Kidney capillary endothelial cell (primary cell): ENCODE results near the gene DDX28.

Experiments used
- DNase-seq: peaks from one replicate; pipeline ENCODE4 v3.0.0-alpha.2; 2018; ENCODE audit warnings: low spot score

Gene DDX28, protein sequence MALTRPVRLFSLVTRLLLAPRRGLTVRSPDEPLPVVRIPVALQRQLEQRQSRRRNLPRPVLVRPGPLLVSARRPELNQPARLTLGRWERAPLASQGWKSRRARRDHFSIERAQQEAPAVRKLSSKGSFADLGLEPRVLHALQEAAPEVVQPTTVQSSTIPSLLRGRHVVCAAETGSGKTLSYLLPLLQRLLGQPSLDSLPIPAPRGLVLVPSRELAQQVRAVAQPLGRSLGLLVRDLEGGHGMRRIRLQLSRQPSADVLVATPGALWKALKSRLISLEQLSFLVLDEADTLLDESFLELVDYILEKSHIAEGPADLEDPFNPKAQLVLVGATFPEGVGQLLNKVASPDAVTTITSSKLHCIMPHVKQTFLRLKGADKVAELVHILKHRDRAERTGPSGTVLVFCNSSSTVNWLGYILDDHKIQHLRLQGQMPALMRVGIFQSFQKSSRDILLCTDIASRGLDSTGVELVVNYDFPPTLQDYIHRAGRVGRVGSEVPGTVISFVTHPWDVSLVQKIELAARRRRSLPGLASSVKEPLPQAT

DNA sequence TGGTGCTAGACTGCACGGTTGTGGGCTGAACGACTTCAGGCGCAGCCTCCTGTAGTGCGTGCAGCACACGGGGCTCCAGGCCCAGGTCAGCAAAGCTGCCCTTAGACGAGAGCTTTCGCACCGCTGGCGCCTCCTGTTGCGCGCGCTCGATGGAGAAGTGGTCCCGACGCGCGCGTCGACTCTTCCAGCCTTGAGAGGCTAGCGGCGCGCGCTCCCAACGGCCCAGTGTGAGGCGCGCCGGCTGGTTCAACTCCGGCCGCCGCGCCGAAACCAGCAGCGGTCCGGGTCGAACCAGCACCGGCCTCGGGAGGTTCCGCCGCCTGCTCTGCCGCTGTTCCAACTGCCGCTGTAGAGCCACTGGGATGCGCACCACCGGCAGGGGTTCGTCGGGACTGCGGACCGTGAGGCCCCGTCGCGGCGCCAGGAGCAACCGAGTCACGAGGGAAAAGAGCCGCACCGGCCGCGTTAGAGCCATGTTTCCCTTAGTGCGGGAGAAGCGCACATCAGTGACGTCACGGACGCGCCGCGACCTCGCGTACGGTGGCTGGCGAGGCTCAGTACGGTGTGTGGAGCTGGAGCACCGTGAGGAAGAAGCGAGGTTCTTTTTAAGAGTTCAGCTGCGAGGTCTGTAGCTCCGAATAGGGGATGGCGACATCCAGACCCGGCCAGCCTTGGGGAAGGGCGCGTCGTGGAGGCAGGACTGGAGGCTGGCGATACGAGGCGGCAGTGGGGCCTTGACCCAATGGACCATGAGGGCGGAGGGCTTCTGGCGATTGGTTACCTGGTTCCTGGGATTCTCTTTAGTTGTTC is at the start of gene DDX28, which contains the start of gene DUS2:
Gene DDX28, minus strand, starts transcription at position 505 of the 810 bp plus-strand sequence. Its CDS starts 30 bp downstream, at position 475.
Gene DUS2, plus strand, starts transcription at position 557 of the 810 bp plus-strand sequence. CDS start 14,740 bp downstream, outside the sequence.
- peak; percentile 83 for DNase-seq

DNA sequence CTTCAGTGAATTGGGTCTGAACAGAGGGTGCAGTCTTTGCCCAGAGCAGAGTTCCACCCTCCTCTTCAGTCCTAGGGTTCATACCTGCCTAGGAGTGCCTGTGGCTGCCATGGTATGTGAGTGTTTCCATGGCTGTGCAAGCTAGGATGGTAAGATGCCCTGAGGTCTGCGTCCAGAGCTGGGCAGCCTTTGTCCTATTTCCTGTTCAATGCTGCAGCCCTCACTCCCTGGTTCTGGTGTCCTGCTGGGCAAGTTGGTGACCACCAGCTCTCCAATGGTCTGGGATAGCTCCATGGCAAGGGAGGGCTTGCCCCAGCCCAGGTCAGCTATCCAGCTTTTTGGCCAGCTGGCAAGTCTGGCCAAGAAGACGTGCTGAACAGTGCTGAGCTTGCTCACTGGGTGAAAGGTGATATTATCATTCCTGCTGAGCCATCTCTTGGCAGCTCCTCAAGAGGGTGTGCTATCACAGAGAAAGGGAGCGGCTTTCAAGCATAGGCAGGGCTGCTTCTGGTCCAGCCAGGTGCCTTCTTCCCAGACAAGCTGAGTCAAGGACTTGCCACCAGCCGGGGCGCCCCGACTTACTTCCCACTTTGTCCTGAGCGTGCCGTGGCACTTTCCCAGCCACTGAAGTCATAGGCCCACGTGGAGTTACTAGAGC is 49.1 kb upstream of the DDX28 start:
- DNase-seq = no peak

DNA sequence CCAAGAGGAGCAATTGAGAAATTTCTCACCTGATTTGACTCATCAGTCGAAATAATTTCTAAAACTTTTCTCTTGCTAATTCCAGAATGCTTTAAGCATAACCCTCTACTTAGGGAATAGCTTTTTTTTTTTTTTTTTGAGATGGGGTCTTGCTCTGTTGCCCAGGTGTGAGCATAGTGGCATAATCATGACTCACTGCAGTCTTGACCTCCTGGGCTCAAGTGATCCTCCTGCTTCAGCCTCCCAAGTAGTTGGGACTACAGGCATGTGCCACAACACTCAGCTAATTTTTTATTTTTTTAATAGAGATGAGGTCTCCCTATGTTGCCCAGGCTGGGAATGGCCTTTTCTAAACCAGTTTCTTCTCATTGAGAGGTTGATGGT is 48.5 kb upstream of the DDX28 start:
- DNase-seq = no peak

DNA sequence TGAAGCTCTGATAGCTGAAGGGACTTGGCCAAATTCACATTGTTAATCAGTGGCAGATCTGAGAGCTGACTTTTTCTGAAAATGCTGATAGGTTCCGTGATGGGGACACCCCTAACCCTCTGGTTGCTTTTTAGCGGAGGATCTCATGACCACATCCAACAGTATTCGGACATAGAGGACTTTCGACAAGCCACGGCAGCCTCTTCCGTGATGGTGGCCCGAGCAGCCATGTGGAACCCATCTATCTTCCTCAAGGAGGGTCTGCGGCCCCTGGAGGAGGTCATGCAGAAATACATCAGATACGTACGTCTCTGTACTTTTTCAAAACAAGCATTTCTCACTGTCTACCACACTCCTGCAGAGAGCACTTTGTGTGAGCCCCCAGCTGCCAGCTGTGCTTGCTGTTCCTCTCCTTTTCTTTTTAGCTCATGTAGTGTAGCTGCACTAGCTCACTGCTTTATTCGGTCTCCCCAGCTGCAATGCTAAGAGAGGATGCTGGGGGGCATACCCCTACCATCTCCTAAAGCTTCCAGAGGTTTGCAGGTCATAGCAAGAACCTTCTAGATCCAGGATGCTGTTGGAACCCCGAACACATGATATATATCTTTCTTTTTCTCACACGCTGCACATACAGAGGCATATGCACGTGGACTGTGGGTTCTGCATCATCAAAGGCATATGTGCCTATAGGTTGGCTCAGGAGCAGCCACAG is 47.9 kb upstream of the DDX28 start:
- DNase-seq = no peak

DNA sequence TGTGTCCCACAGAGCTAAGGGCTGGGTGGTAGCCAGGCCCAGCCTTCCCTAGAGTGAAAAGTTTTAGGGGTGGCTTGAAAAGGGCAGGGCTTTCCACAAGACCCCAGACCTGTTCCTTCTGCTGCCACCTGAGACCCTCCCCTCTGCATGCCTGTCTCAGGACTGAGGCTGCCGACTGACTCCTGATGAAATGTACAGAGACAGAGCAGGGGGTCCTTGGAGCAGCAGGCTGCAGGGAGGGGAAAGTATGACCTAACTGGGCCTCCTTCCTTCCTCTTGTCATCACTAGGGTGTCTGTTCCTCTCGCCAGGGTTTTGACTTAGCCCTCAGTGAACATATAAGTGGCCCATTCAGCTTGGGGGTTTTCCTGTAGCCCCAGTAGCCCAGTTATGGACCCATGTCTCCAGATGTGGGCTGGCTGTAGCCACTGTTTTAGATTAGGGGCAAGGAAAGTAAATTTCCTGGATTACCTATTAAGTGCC is 47.3 kb upstream of the DDX28 start:
- no peak for DNase-seq

DNA sequence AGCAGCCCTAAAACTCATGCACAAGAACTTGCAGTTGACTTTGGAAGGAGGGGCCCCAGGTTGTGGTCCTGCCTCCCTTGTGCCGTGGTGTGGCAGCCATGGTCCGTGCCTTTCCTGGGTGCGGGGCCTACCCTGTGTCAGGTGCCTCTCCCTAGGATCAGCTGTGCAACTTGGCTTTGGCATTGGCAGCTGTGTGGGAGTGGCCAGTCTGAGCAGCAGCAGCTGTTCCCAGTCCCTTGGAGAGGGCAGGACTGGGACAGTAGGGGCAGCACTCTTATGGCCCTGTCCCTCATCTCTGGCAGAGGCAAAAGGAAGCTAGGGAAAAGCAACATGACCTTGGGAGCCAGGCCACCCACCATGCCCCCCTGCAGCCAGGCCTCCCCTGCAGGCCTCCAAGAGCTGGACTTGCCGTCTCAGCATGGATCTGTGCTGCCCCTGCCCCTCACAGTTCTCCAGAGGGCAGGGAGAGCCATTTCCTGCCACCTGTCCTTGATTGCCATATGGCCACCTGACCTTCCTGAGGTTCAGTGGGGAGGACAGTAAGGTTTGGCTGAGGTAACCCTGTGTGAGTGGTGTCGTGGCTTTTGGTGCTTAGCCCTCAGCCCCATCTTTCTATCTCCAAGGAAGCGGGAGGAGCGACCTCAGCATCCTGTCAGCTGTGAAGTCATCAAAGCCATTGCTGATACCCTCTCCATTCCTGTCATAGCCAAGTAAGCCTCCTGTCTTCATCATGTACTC is 46.6 kb upstream of the DDX28 start:
- DNase-seq = no peak

DNA sequence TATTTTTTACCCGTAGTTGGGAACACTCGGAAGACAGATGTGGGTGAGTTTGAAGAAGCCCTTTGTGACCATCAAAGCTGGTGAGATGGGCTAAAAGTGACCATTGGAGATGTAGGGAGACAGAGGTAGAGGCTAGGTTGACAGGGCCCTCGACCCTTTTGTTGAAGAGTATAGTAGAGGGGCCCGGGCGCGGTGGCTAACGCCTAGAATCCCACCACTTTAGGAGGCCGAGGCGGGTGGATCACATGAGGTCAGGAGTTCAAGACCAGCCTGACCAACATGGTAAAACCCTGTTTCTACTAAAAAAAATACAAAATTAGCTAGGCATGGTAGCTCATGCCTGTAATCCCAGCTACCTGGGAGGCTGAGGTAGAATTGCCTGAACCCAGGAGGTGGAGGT is 45.9 kb upstream of the DDX28 start:
- no peak for DNase-seq

DNA sequence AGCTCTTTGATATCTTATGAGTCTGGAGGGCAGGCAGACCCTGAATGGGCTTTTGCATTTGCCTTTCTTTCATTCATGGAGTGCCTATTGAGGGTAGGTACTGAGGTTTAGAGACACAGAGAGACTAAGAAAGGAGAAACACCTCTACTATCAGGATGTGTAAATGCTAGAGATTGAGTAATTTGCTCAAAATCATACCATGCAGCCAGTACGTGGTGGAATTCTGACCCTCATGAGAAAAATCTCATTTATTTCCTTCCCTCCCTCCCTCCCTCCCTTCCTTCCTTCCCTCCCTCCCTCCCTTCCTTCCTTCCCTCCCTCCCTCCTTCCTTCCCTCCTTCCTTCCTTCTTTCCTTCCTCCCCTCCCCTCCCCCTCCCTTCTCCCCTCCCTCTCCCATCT is 43.7 kb upstream of the DDX28 start:
- no peak for DNase-seq

DNA sequence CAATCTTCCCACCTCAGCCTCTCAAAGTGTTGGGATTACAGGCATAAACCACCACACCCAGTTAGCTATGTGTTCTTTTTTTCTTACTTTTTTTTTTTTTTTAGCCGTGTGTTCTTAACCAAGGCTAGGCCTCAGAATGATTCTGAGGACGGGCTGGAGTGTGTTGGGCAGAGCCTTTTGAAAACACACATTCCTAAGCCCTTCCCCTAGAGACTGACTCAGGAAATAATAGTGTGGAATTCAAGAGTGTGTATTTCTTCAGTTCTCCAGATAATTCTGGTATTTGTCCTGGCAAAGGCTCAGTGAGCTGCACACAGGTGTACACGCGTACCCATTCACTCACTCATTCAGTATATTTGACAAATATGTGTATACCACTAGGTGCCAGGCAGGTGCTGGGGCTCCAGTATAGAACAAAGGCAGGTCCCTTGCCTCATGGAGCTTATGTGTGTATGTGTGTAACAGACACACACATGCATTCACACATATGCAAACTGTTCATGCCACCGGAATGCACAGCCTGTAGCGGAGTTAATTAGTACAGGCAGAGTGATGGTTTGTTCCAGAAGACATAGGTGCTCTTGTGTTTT is 42.8 kb upstream of the DDX28 start:
- DNase-seq = no peak

DNA sequence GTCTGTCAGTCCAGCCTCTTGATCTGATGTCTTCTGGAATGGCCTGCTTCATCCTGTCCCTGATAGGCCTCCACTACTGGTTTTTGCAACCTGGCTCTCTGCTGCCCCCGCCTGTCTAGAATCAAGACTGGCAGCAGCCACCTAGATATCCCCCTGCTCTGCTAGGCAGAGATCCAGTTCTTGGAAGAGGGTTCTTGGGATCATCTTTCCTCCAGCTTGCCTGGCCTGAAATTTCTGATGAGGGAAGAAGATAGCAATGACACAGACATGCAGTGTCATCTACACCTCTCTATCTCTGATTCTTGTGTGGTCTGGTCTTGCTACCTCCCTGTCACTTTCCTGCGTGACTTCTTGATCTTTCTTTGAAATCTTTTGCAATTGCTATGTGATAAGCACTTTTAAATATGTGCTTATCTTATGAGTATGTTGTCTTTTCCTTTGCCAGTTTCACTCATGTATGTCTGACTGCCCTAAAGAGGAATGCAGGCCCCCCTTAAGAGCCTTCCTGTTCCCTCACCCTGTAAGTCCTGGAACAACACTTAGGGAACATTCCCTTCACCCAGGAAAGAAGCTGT is 41.8 kb upstream of the DDX28 start:
- peak; percentile 59 for DNase-seq

DNA sequence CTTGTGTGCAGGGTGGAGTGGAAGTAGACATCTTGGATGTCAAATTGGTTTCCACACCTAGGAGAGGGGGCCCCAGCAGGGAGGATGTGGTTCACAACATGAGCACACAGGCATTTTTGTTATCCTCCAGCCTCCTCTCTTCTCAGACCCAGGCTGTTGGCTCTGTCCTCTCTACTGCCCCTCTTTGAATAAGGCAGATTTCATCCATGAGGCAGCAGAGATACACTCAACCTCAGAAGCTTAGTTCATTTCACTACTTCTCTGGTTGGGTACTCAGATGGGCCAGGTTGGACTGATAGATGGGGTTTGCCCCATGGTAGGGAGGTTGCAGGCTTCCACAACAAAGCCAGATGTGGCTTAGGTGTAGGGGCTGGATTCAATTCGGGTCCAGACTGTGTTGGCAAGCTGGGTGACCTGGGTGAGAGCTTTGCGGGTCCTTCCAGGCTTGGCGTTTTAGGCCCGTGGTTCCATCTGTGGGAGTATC is 39.9 kb upstream of the DDX28 start:
- DNase-seq = no peak

DNA sequence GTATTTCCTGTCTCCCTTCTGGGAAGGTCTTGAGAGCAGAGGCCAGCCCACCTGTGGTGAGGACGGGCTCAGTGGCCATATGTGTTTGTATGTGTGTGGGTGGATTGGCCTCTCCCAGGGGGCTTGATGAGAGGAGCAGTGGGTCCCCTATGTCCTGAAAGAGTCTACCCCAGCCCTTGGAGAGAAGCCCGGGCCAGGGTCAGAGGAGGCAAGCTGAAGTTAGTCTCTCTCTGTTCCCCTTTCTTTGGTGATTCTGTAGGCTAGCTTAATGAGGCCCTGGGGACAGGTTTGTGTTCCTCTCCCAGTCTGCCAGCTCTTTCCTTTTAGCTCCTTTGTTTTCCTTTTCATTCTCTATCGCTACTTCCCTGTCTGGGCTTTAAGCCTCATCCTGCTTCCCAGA is 38.4 kb upstream of the DDX28 start:
- DNase-seq = no peak

DNA sequence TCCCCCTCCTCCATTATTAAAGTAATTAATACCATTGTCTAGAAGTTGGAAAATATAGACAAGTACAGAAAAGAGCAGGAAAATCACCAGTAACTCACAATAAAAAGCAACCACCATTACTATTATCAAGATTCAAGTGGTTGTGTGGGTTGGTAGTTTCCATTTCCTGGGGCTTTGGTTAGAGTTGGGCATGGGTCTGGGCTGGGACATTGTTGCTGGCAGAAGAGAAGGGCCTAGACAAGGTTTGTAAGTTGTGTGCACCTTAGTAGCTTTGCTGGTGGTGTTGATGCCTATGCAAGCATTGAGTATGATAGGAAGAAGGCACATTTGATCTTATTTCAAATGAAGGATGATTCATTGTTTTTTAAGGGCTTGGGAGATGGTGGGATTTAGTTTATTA is 36.8 kb upstream of the DDX28 start:
- DNase-seq = no peak

DNA sequence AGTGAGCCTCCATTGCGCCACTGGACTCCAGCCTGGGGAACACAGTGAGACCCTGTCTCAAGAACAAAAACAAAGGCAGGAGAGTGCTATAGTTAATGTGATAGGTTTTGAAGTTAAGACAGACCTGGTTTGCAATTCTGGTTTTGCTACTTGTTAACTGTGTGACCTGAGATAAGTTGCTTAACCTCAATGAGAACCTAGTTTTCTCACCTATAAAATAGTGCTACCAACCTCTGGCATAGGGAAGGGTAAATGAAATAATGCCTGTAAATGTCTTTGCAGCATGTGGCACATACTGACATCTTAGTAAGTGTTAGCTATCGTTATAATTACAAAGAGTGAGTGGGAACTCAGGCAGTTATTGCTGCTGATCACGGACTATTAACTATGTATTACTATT is 32.4 kb upstream of the DDX28 start:
- no peak for DNase-seq

DNA sequence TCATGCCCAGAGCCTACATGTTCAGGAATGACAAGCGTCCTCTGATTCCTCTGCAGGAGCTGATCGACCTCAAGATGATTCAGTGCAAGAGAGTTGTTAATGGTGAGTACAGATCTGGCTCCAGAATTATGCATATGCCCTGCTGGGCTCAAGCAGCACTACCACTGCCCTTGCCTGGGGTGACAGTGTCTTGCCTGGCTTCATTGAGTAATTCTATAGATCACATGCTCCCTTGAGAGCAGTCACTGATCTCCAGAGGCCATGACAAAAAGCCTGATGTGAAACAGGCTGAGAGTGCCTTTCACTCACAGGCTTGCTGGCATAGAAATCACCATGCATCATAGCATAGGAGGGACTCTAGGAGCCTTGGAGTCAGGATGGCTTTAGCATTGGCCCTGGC is 26.4 kb upstream of the DDX28 start:
- no peak for DNase-seq

DNA sequence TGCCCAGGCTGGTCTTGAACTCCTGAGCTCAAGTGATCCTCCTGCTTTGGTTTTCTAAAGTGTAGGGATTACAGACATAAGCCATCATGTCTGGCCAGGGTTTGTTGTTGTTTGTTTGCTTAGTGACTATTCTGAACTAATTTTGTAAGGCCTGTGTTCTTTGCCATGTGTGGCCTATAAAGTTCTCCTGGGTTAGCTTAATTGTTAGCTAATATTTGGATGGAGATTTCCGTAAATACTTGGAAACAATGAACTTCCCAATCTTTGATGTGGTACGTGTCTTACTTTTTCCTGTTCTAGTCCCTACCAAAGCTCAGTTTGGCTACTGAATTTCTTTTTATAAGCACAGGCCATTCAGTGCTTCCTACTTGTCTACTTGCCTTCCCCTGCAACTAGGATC is 25.0 kb upstream of the DDX28 start:
- DNase-seq = no peak

DNA sequence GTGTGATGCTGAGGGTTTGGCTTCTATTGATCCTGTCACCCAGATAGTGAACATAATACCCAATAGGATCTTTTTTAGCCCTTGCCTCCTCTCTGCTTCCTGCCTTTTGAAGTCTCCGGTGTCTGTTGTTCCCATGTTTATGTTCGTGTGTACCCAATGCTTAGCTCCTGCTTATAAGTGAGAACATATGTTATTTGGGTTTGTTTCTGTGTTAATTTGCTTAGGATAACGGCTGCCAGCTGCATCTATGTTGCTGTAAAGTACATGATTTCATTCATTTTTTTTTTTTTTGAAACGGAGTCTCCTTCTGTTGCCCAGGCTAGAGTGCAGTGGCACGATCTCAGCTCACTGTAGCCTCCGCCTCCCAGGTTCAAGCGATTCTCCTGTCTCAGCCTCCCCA is 23.1 kb upstream of the DDX28 start:
- no peak for DNase-seq

DNA sequence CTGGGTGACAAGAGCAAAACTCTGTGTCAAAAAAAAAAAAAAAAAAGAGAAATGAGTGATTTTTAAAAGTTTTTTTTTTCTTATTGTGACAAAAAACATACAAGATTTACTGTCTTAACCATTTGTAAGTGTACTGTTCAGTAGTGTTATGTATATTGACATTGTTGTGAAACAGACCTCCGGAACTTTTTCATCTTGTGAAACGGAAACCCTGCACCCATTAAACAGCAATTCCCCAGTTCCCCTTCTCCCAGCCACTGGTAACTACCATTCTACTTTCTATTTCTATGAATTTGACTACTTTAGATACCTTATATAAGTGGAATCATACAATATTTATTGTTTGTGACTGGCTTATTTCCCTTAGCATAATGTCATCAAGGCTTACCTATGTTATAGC is 18.8 kb upstream of the DDX28 start:
- no peak for DNase-seq

DNA sequence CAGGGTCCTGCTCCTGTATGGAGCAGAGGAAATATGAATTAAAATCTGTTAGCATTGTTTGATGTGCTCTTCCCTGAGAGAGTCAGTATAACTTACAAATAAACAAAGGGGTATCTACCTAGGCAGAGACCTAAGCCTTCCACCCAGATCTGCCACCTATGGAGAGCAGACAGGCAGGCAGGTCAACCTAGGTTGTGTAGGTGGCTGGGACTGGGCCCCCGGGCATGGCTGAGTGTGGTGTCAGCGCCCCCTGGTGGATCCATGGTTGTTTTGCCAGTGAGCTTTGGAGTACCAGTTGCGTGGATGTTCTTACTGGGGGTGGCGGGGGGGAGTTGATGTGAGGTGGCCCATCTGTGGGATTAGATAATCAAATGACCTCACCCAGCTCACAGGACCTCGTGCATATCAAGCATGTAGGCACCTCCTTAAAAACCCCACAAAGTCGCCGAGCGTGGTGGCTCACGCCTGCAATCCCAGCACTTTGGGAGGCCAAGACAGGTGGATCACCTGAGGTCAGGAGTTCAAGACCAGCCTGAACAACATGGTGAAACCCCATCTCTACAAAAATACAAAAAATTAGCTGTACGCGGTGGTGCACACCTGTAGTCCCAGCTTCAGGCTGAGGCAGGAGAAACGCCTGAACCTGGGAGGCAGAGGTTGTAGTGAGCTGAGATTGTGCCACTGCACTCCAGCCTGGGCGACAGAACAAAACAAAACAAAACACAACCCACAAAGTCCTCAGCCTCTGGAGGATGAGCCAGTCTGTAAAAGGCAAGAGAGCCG is 17.7 kb upstream of the DDX28 start:
- DNase-seq = peak; percentile 61
